Skeletal muscle tissue (tissue), 4 donors: Measurements from ENCODE around the gene CDH23. TPM values are rescaled to one million over a fixed set of nuclear protein-coding genes. Genes with fewer than 3 reads are reported as not detected.
A peak's percentile ranks its signal among the peaks of the same experiment; 100 is the strongest.

Source experiments
- H3K27ac ChIP-seq: one replicate; pipeline ENCODE4 v1.7.0; 2013; ENCODE audit warnings: mild to moderate bottlenecking, low read depth, low read length, inconsistent platforms
- H3K27me3 ChIP-seq, 3 donors: one replicate each; pipeline ENCODE4 v1.7.0; 2013; ENCODE audit warnings: low read length in 3 of 3; ENCODE audit not compliant: control insufficient read depth in 3 of 3, insufficient read depth in 3 of 3
- H3K36me3 ChIP-seq, 3 donors: one replicate each; pipeline ENCODE4 v1.7.0; 2013; ENCODE audit warnings: low read length in 3 of 3; ENCODE audit not compliant: control insufficient read depth in 3 of 3, insufficient read depth in 3 of 3
- H3K4me1 ChIP-seq, 3 donors: one replicate each; pipeline ENCODE4 v1.7.0; 2013; ENCODE audit warnings: low read length in 3 of 3, mild to moderate bottlenecking in 3 of 3; ENCODE audit not compliant: control insufficient read depth in 3 of 3, insufficient read depth in 3 of 3
- H3K4me3 ChIP-seq, 3 donors: one replicate each; pipeline ENCODE4 v1.7.0; 2013; ENCODE audit warnings: low read length in 3 of 3
- H3K9ac ChIP-seq, 3 donors: one replicate each; pipeline ENCODE4 v1.7.0; 2013; ENCODE audit warnings: low read length in 3 of 3, mild to moderate bottlenecking in 3 of 3, moderate library complexity in 2 of 3, low read depth in 1 of 3
- H3K9me3 ChIP-seq, 3 donors: one replicate each; pipeline ENCODE4 v1.7.0; 2013; ENCODE audit warnings: low read length in 3 of 3; ENCODE audit not compliant: control insufficient read depth in 3 of 3
- total RNA-seq: library from RNA; depleted of rRNA; stranded (reverse); fragments of >200 nt; gene quantifications from one replicate; pipeline ENCODE4 v1.2.3, GENCODE V29; 2014
- donor health status: Osteomylitis.

The CDH23 gene
- total RNA-seq, 1 donor from 2014 or later = 3.7 TPM

GRCh38 chr10:71810048-71810750 lies 413.5 kb downstream of the CDH23 start:
- H3K27me3 ChIP-seq = peaks cover 0 to 5% (median 0%) of the 10 kb centered on the region in 3 donors
- no peak overlapping the region for H3K9ac ChIP-seq
- no peak overlapping the region for H3K27ac ChIP-seq
- no peaks in the 10 kb centered on the region for H3K9me3 ChIP-seq
- H3K4me1 ChIP-seq = peaks cover 0 to 10% (median 0%) of the 10 kb centered on the region in 3 donors
- peaks cover 0 to 4% (median 2%) of the 10 kb centered on the region in 3 donors for H3K36me3 ChIP-seq
- no peak overlapping the region for H3K4me3 ChIP-seq

GRCh38 chr10:71811351-71811750 lies 414.6 kb downstream of the CDH23 start:
- Histone ChIP-seq H3K27ac (no peak overlapping the region), H3K36me3 (peaks cover 9 to 12% (median 11%) of the 10 kb centered on the region in 3 donors), H3K4me1 (peaks cover 0 to 12% (median under 1%) of the 10 kb centered on the region in 3 donors), H3K27me3 (peaks cover 0 to 5% (median 0%) of the 10 kb centered on the region in 3 donors), H3K9ac (no peak overlapping the region), H3K9me3 (no peaks in the 10 kb centered on the region), H3K4me3 (no peak overlapping the region)

GRCh38 chr10:71812016-71812912 lies 415.5 kb downstream of the CDH23 start:
- Histone ChIP-seq H3K27me3 (peaks cover 0 to 5% (median 0%) of the 10 kb centered on the region in 3 donors), H3K9me3 (no peaks in the 10 kb centered on the region)

DNA sequence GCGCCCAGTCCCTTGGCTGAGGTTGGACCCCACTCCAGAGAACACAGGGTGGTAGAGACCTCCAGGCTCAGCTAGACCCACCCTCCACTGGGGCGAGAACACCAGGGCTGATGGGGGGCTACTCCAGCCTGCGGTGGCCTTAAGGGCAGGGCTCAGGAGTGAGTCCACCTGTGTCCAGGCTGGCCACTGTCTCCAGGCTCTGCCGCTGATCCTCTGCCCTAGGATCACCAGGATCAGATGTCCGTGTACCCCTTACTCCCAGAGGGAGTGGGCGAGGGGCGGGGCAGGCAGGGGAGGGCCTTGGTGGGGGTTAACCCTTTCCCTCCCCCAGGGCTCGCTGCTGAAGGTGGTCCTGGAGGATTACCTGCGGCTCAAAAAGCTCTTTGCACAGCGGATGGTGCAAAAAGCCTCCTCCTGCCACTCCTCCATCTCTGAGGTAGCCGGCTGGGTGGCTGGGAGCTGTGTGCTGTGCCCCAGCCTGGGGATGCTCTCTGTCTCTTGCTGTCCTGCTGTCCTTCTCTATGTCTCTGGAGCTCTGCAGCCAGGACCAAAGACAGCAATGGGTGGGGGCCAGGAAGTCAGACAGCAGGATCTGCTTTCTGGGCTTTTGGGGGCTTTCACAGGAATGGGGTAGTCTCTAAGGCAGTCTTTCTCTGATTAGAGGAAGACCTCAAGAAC lies 416.3 kb downstream of the CDH23 start:
- H3K9ac ChIP-seq = no peak overlapping the region
- H3K4me1 ChIP-seq = peaks cover 12 to 29% (median 17%) of the 10 kb centered on the region in 3 donors
- H3K4me3 ChIP-seq = no peak overlapping the region
- H3K27ac ChIP-seq = no peak overlapping the region
- H3K27me3 ChIP-seq = no peaks in the 10 kb centered on the region
- peaks cover 26 to 29% (median 26%) of the 10 kb centered on the region in 3 donors for H3K36me3 ChIP-seq
- H3K9me3 ChIP-seq = no peaks in the 10 kb centered on the region

More at GRCh38 chr10:71812016-71812912, 415.5 kb downstream of the CDH23 start:
- Histone ChIP-seq H3K4me1 (peaks cover 4 to 21% (median 9%) of the 10 kb centered on the region in 3 donors), H3K9ac (no peak overlapping the region), H3K4me3 (no peak overlapping the region), H3K27ac (no peak overlapping the region), H3K36me3 (peaks cover 18 to 21% (median 19%) of the 10 kb centered on the region in 3 donors)

DNA sequence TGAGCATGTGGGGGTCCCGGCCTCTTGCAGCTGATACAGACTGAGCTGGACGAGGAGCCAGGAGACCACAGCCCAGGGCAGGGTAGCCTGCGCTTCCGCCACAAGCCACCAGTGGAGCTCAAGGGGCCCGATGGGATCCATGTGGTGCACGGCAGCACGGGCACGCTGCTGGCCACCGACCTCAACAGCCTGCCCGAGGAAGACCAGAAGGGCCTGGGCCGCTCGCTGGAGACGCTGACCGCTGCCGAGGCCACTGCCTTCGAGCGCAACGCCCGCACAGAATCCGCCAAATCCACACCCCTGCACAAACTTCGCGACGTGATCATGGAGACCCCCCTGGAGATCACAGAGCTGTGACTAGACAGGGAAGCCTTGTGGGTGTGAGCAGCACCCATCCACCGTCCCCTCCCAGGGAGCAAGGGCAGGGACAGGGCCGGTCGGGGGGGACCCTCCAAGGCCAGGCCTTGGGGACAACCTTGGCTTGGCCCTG lies 418.2 kb downstream of the CDH23 start:
- Histone ChIP-seq H3K9me3 (no peaks in the 10 kb centered on the region), H3K27me3 (no peaks in the 10 kb centered on the region), H3K9ac (no peak overlapping the region), H3K27ac (no peak overlapping the region), H3K36me3 (peaks cover 45 to 47% (median 46%) of the 10 kb centered on the region in 3 donors), H3K4me3 (no peak overlapping the region), H3K4me1 (peaks cover 13 to 40% (median 22%) of the 10 kb centered on the region in 3 donors)

DNA sequence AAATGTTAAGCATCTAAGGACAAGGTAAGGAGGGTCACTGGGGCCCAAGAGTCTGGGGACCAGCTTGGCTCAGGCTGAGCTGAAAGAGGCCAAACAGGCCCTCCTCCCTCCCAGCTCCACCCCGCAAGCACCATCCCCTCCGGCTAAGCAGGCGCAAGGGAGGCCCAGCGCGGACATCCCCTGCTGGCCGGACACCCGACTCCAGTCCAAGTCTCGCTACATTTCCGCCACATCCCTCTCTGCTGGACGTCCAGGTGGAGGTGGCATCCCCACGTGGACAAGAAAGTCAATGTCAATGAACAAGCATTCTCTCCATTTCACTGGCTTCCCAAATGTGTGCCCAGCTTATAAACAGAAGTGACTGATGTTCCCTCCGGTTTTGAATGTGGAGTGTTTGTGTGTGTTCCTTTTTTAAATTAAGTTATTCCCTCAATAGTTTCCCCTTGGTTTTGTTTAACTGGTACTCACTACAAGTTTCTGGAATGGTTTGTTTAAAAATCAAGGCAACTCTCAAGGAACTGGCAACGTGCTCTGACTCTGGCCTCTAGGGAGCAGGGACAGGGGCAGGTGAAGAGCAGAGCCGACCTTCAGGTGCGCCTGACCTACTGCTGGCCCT lies 418.9 kb downstream of the CDH23 start:
- Histone ChIP-seq H3K27ac (no peak overlapping the region), H3K9ac (peak overlapping the region in 1 of 3 donors; percentile 25), H3K4me1 (peaks cover 13 to 40% (median 22%) of the 10 kb centered on the region in 3 donors), H3K4me3 (no peak overlapping the region), H3K36me3 (peaks cover 50 to 54% (median 52%) of the 10 kb centered on the region in 3 donors), H3K27me3 (no peaks in the 10 kb centered on the region), H3K9me3 (no peaks in the 10 kb centered on the region)

- no peaks in the 10 kb centered on the region for H3K9me3 ChIP-seq
- no peaks in the 10 kb centered on the region for H3K27me3 ChIP-seq
- peaks cover 13 to 40% (median 22%) of the 10 kb centered on the region in 3 donors for H3K4me1 ChIP-seq
- peak overlapping the region in 2 of 3 donors; percentile 8 to 45 for H3K9ac ChIP-seq
- H3K36me3 ChIP-seq = peaks cover 59 to 62% (median 60%) of the 10 kb centered on the region in 3 donors
- H3K27ac ChIP-seq = no peak overlapping the region
- no peak overlapping the region for H3K4me3 ChIP-seq
These were observed 419.7 kb downstream of the CDH23 start for GRCh38 chr10:71816421-71816851.

- Histone ChIP-seq H3K9me3 (no peaks in the 10 kb centered on the region), H3K27ac (no peak overlapping the region), H3K4me1 (peaks cover 13 to 39% (median 22%) of the 10 kb centered on the region in 3 donors), H3K27me3 (no peaks in the 10 kb centered on the region), H3K9ac (peak overlapping the region; percentile 28 to 60 (median 45)), H3K4me3 (no peak overlapping the region), H3K36me3 (peaks cover 65 to 69% (median 67%) of the 10 kb centered on the region in 3 donors)
These were observed 420.4 kb downstream of the CDH23 start for GRCh38 chr10:71816936-71817618.
